ENCODE data around the gene SLC8A1.

DNA sequence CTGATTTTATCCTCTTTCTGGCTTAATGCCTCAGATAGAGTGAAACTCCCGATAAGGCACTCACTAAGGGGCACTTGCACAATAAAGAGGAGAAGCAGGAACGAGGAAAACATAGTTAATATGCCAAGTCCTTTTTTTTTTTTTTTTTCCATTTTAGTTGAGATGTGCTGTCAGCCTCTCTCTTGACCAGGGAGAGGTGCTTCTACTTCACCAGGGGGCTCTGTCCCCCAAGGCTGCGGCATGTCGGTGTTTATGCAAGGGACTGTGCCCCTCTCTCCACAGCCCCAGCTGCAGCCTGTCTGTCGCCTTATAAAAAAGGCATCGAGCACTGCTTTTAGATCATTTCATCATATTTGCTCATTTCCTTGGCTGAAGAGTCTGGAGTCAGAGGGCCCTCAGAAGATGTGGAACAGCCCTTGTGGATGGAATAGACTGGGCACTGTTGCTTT lies 178.1 kb downstream of the SLC8A1 start:
- TF ChIP-seq, protein P1, sequence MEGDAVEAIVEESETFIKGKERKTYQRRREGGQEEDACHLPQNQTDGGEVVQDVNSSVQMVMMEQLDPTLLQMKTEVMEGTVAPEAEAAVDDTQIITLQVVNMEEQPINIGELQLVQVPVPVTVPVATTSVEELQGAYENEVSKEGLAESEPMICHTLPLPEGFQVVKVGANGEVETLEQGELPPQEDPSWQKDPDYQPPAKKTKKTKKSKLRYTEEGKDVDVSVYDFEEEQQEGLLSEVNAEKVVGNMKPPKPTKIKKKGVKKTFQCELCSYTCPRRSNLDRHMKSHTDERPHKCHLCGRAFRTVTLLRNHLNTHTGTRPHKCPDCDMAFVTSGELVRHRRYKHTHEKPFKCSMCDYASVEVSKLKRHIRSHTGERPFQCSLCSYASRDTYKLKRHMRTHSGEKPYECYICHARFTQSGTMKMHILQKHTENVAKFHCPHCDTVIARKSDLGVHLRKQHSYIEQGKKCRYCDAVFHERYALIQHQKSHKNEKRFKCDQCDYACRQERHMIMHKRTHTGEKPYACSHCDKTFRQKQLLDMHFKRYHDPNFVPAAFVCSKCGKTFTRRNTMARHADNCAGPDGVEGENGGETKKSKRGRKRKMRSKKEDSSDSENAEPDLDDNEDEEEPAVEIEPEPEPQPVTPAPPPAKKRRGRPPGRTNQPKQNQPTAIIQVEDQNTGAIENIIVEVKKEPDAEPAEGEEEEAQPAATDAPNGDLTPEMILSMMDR (IDR thresholded peaks at IDR 0.05 in 4 of 5, conservative IDR thresholded peaks at IDR 0.05 in 1 of 5) = no peak
- no peak for TF ChIP-seq POLR2A (IDR thresholded peaks at IDR 0.05)
